Lower leg skin (tissue), 4 donors: ENCODE measurements around the gene SEZ6. TPM values are rescaled to one million over a fixed set of nuclear protein-coding genes. Genes with fewer than 3 reads are reported as not detected.

Source experiments
- DNase-seq, 2 donors: peaks; one replicate each; pipeline ENCODE4 v3.0.0-alpha.2; 2019; ENCODE audit warnings: low spot score in 2 of 2
- H3K4me3 ChIP-seq: fragments of 200-600 bp; sonication (generic); 2 replicates; pipeline ENCODE4 v1.5.1; 2017; ENCODE audit warnings: mild to moderate bottlenecking, low read depth; ENCODE audit not compliant: poor library complexity, severe bottlenecking
- POLR2A ChIP-seq, 2 donors: fragments of 450-650 bp; IDR thresholded peaks; one replicate each; pipeline ENCODE4 v1.6.1; 2016 to 2017; ENCODE audit warnings: antibody characterized with exemption in 2 of 2, mild to moderate bottlenecking in 1 of 2, moderate library complexity in 1 of 2
- WGBS, 2 donors: methylation state at CpG; one replicate each; pipeline ENCODE4 v1.1.5; 2018; 5-methylcytosine and 5-hydroxymethylcytosine counted together
- intact Hi-C: fragments of 100-400 bp; cut with DNase I; formaldehyde crosslinking; loops from one replicate; pipeline ENCODE4 v1.15.0; 2023; ENCODE audit warnings: low total_unique reads
- total RNA-seq, 4 donors: library from RNA; depleted of rRNA; stranded (reverse); fragments of >200 nt; gene quantifications; one replicate each; pipeline ENCODE4 v1.1.0, GENCODE V29; 2016
- TF ChIP-seq, protein P1 (sequence below), 3 donors: fragments of 450-650 bp; IDR thresholded peaks; one replicate each; pipeline ENCODE4 v1.5.1; 2016; ENCODE audit warnings: antibody characterized with exemption in 3 of 3, mild to moderate bottlenecking in 3 of 3, moderate library complexity in 2 of 3

Gene SEZ6
- total RNA-seq, 4 donors from 2014 or later, result not detected

DNA sequence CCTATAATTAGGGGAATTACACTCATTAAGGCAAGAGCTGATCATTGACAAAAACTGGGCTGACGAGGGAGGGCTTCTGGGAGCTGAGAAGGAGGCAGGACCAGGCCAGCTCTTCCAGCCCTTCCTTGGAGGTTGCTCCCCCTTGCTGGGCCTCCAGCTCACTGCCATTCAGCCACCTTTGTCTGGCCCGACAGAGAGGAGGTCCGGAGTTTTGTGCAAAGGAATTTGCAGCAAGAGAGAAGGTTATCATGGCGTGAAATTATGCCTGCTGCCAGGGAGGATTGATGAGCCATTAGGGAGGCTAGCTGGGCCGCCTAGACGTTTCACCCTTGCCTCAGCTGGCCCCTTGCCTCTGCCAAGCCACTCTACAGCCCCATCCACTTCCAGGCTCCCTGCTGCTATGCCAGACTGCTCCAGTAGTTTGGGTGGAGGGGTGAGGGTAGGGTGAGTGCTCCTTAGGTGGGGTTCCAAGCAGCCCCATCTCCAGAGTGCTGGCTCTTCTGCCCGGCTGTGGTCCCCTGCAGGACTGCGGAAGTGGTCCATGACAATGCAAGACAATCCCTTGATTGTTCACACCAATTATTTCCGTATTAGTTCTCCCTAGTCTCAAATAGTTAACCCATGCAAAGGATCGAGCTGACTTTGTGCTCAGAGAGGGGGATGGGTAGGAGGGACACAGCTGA lies 37.5 kb downstream of the SEZ6 start:
- TF ChIP-seq, protein P1, sequence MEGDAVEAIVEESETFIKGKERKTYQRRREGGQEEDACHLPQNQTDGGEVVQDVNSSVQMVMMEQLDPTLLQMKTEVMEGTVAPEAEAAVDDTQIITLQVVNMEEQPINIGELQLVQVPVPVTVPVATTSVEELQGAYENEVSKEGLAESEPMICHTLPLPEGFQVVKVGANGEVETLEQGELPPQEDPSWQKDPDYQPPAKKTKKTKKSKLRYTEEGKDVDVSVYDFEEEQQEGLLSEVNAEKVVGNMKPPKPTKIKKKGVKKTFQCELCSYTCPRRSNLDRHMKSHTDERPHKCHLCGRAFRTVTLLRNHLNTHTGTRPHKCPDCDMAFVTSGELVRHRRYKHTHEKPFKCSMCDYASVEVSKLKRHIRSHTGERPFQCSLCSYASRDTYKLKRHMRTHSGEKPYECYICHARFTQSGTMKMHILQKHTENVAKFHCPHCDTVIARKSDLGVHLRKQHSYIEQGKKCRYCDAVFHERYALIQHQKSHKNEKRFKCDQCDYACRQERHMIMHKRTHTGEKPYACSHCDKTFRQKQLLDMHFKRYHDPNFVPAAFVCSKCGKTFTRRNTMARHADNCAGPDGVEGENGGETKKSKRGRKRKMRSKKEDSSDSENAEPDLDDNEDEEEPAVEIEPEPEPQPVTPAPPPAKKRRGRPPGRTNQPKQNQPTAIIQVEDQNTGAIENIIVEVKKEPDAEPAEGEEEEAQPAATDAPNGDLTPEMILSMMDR (IDR thresholded peaks at IDR 0.05), result no peak
- no peak for TF ChIP-seq POLR2A (IDR thresholded peaks at IDR 0.05)
- H3K4me3 ChIP-seq, result no peak overlapping the region
- WGBS, 2 donors, result 40 to 57% methylated on average over 10 of the region's 10 CpGs
- intact Hi-C loops, result loop anchor here (5.0 kb wide), 1 partner anchor 149 kb away; no protein-coding TSS in a partner anchor
- DNase-seq, result no peak

DNA sequence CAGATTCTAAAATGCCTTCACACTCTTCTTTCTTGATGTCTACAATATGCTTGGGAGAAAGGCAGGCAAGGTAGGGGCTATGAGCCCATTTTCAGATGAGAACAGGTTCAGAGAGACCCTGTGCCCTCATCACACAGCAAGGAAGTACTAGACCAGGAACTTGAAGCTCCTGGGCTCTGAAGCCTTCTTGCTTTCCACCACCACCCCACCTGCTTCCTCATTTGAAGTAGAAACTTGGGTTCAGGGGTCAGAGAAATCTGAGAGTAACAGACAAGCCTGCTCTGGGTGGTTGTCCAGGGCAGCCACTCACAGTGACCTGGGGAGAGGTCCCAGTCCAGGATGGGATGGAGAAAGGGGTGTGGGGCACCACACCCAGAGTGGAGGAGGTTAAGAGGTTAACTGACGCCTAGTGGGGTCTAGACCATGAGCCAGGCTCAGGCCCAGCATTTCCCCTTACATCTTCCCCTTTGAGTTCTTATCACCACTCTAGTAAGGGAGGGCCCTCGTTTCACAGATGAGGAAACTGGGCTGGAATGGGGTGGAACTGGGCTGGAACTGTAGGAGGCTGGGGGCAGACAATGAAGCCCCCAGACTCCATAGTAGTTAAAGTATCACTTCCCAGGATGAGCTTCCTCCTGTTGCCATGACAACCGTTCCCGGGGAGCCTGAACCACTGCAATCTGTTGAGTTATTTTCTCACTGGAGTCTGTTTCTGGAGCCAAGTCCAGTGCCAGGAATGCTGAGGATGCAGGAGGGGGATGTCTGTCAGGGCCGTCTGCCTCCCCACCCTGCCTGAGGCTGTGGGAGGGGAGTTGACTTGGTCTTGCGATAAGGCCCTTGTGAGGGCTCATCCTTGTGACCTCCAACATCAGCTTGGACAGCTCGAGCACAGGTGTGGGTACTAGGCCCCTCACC lies 38.4 kb downstream of the SEZ6 start:
- 37 to 50% methylated on average over 7 of the region's 7 CpGs for WGBS, 2 donors
- no peak overlapping the region for H3K4me3 ChIP-seq
- no peak for DNase-seq
- intact Hi-C loops, result loop anchor here (5.0 kb wide), 1 partner anchor 150 kb away; no protein-coding TSS in a partner anchor
- TF ChIP-seq, protein P1 (IDR thresholded peaks at IDR 0.05), result no peak
- no peak for TF ChIP-seq POLR2A (IDR thresholded peaks at IDR 0.05)

DNA sequence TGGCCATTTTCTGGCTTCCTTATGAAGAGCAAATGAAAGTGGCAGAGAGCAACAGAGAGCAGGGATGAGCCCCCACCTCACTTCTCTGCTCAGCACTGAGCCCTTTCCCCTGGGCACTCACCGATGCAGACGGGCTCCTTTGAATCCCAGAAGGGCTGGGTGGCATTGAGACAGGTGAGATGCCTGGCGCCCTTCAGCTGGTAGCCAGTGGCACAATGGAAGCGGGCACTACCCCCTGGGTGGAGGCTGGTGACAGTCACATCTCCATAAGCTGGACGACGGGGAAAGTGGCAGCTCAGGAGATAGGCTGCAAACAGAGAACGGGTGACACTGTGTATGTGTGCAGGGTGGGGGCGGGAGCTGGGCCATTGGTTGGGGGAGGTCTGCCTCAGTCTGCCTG lies 42.0 kb downstream of the SEZ6 start:
- no peak for TF ChIP-seq POLR2A (IDR thresholded peaks at IDR 0.05)
- TF ChIP-seq, protein P1 (IDR thresholded peaks at IDR 0.05), result no peak
- H3K4me3 ChIP-seq, result no peak overlapping the region
- WGBS, 2 donors, result 62 to 73% methylated on average over 8 of the region's 8 CpGs
- no peak for DNase-seq
- intact Hi-C loops, result no loop called here

DNA sequence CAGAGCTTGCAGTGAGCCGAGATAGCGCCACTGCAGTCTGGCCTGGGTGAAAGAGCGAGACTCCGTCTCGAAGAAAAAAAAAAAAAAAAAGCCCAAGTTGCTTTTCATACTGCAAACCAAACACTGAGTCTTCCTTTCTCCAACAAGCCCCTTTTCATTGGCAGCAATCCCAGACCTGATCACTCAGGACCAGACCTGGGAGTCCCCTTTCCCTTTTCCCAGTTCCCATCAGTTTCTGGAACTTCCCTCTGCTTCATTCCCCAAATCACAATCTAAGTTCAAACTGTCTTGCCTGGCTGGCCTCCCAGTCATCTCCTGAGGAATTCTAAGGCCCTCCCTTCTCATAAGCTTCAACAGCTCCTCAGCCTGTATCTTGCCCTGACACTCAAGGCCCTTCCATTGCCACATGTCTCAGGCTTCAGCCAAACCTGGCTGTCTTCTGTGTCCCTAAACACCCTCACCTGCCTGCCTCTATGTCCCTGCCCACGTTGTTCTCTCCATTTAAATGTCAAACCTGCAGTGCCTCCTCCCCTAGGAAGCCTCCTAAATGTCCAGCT lies 42.7 kb downstream of the SEZ6 start:
- intact Hi-C loops, result no loop called here
- no peak overlapping the region for H3K4me3 ChIP-seq
- TF ChIP-seq, protein P1 (IDR thresholded peaks at IDR 0.05), result no peak
- no peak for TF ChIP-seq POLR2A (IDR thresholded peaks at IDR 0.05)
- no peak for DNase-seq
- 66% methylated on average over 6 of the region's 6 CpGs for WGBS, 2 donors

DNA sequence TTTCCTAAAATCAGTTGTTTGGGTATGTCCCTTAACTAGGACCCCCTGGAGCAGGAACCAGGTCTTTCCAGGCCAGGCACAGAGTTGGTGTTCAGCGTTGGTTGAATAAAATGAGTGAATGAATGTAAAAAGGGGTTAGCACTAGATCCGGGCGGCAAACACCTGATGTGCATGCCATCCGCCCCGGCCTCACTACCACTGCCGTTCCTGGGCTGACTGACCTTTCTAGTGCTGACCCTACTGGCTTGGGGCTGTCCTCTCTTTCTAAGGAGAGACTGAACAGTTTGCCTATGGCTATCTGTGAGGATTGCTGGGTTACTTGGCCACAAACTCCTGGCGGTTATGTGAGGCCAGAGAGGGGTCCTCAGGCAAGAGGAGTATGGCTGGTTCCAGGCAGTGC lies 44.4 kb downstream of the SEZ6 start:
- WGBS, 2 donors, result 84 to 88% methylated on average over 7 of the region's 7 CpGs
- intact Hi-C loops, result no loop called here

More for the DNA sequence above, 44.4 kb downstream of the SEZ6 start:
- TF ChIP-seq, protein P1 (IDR thresholded peaks at IDR 0.05), result no peak
- TF ChIP-seq POLR2A (IDR thresholded peaks at IDR 0.05), result no peak
- no peak overlapping the region for H3K4me3 ChIP-seq
- no peak for DNase-seq
